Measurements from ENCODE around the gene TCF12.

The TCF12 gene

DNA sequence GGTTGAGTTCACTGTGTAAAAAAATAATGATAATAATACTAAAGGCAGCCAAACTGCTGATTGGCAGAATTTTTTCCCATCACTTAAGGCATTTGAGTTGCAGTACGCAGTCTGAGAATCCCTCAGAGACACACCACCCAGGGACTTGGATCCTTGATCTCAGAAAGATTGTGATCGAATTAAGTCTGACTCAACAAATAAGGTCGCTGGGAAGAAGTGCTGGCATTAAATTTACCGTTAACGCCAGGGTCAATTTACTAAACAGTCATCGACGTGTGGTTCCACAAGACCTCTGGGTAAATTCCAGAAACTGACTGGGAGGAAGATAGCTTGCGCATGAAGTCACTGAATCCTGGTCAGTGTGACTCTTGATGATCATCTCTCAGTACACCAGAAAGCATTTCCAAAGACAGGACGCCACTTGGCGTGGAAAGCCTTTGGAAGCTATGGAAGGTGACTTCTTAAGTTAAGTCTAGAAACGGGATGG is 409.6 kb downstream of the TCF12 start:
- no peak for DNase-seq

DNA sequence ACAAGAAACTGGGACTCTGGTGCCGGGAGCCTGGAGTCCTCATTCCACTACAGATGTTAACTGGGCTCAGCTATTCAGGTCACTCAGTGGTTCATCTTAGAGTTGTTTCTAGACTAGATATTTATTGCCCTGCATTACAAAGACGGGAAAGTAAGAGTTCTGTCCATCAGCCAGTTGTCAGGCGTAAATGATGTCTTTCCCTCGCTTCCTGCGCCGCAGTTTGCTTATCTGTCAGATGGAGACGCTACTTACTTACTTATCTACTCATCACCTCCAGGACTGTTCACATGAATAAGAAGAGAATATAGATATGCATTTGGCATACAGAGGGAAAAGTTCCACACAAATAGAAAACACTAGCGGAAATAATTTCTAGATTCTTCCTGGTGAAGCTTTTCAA is 410.0 kb downstream of the TCF12 start:
- no peak for DNase-seq

DNA sequence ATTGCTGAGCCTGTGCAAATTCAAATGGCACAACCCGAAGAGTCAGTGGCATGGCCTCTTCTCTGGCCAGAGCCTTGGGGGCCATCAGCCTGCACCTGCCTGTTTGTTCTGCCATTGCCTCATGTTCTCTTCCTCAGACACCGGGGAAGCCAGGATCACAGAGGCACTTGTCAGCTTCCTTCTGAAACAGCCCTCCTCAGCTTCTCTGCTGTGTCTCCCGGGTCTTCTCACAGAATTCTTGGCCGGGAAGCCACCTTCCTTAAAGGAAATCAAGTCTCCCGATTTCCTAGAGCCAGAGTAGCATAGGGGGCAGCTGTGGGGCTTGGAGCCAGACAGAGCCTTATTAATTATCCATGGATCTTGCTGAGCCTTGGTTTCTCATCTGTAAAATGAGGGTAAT is 410.5 kb downstream of the TCF12 start:
- DNase-seq, result no peak

DNA sequence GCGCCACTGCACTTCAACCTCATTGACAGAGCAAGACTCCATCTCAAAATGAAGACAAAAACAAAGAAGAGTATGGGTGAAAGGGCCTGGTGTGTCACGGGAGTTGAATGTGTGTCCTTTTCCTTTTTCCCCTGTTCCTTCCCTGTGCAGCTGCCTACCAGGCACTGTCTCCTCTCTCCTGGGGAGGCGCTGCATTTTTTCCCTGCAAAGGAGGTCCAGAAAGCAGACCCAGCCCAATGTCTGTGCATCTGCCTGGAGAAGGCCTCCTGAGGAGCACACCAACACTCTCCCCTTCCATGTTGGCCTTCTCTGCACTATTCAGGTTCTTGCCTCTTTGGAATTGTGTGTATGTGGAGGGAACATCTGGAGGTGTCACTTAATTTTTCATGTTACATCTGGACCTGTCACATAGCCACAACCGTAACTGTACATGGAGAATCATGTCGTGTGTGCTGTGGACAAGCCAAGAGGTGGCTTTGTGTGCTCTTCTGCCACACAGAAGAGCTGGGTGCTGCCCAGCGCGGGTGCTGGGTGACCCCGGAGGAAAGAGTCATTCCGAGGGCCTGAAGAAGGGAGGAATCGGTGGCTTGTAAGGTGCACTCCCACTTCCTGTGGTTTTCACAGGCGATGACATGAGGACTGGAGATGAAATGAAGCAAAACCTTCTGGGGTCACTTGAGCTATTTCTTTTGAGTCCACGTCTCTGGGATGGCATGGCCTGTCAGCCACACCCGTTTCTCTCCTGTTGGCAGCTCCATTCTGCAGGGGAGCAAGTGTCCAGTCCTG is 411.3 kb downstream of the TCF12 start:
- DNase-seq, result no peak

DNA sequence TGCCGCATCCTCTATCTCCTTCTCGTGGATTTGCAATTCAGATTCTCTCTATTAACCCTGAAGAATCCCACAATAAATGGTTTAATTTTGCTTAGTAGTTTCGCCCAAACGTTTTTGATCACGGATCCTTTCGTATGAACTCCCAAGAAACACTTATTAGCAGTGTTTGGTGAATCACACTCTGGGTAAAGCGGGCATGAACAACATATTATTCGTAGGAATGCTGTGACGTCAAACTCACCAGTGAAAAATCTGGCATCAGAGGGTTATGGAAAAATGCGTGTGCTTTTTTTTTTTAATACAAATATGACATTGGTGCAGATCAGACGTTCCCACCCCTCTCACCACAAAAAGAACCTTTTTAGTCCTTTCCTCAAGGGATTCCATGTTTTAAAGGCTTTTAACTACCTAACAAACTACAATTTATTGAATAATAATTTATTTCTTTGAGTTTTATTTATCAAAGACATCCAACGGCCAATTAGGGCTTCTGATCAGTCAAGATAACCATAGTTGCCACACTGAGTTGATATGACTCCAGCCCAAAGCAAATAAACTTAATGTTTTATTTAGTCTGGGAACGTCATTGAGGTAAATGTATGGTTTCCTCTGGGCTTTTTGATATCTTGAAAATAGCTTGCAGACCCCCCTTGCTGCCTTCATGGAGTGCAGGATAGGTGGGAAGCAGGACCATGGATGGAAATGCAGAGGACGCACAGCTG is 412.3 kb downstream of the TCF12 start:
- no peak for DNase-seq

DNA sequence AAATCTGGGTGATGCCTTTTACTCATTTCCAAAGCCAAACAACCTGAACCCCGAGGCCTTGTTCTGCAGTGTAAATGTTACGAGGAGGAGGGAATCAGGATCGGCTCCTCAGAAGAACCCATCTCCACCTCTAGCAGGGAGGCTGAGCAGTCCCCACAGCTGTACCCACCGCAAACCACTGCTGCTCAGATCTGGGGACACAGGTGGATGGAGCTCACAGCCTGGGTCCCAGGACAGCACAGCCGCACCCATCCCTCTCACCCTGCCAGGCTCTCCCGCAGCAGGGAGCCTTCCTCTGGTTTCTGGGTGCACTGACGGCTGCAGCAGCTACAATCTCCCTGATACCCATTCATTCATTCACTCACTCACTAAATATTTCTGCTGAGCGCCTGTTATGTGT is 413.9 kb downstream of the TCF12 start:
- DNase-seq, result no peak

DNA sequence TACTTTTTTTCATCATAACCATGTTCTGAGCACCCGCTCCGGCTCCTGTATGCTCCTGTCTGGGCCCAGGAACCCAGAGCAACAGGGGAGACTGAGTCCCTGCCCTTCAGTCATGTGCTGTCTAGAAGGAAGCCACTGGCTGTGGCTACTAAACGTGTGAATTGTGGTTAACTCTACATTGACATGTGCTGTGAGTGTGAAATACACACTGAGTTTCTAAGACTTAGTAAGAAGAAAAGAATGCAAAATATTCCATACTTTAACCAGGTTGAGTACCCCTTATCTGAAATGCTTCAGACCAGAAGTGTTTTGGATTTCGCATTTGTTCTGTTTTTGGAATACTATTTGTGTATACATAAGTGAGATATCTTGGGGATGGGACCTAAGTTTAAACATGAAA is 415.0 kb downstream of the TCF12 start:
- no peak for DNase-seq

DNA sequence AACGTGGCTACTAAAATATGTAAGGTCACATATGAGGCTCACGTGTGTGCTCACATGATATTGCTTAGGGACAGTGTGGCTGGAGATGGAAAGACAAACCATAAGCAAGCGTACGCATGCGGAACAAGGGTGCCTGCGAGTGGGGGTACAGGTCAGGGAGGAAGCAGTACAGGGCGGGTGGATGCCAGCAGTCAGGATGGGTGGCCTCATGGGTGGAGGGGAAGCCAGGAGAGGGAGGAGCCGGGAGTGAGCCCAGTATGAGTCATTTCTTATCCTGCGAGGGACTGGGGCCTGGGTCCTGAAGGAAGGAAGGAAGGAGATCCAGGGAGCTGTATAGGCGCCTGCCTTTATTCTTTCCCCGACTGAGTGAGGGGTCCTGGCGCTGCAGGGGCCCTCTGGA is 415.8 kb downstream of the TCF12 start:
- DNase-seq, result no peak

DNA sequence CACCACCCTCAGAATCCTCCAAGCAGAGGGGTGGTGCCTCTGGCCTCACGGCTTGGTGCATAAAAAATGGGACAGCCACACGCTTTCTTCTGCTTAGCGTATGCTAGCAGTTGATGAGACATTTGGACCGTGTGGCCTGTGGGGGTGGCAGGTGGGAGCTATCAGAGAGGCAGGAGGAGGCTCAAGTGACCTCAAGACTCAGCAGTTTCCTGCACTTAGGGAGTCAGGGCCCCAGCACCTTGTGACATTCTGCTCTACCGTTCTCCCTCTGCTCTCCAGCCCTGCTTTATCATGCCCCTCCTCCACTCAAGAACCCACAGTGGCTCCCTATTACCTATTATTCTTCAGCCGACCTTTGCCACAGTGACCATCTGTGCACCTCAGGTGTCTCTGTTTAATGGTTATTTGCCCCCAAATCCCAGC is 416.9 kb downstream of the TCF12 start:
- DNase-seq, result no peak

DNA sequence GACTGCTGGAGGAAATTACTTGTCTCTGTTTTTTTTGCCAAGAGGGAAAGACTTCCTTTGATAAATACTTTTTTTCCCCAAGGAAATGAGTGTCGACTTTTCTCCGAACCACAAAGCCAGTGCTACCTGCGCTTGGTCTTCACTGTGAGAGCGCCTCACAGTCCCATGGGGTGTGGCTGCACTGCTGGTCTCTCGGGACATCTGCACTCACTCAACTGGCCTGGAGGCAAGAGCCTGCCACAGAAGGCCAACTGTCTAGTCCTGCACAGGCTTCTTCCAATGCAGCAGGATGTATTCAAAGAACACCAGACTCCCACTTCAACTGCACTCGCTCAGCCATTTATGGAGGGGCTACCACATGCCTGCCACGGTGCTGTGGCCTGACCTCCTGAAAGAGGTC is 417.3 kb downstream of the TCF12 start:
- DNase-seq, result no peak

DNA sequence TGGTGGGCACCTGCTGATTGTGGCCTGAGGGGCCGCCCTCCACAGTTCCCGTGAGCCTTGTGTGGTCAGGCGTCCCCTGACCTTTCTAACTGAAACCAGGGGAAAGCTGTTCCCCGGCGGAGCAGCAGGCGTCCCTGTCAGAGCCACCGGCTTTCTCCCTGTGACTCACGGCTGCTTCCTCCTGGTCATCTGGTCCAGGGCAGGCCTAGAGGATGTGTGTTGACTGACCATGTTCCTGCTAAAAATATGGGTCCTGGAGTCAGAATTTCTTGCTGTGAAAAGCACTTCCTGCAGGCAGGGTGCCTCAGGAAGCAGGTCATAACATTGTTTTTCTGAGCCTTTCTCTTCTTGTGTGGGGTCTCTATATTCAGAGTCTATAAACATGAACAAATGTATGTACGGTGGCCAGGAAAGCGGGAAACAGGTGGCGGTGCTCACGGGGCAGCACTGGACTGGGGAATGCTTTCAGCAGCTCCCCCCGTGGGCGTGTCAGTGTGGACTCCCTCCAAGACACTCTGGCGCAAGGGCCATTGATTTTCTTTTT is 419.5 kb downstream of the TCF12 start:
- DNase-seq, result no peak

DNA sequence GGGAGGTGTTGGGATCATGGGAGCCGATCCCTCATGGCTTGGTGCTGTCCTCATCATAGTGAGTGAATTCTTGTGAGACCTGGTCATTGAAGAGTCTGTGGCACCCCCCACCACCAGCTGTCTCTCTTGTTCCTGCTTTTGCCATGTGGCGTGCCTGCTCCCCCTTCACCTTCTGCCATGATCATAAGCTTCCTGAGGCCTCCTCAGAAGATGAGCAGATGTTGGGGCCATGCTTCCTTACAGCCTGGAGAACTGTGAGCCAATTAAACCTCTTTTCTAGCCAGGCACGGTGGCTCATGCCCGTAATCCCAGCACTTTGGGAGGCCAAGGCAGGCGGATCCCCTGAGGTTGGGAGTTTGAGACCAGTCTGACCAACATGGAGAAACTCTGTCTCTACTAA is 420.9 kb downstream of the TCF12 start:
- DNase-seq, result no peak

Data from NCI-H1092 treated with DMSO at 0.1 percent for 48 hours (cell line).